Left ventricle myocardium superior (tissue), 1 donor: ENCODE data around the gene HHIPL1. TPM values are rescaled to one million over a fixed set of nuclear protein-coding genes. Genes with fewer than 3 reads are reported as not detected.
A peak's percentile ranks its signal among the peaks of the same experiment; 100 is the strongest.
"Not testable (repeated sequence)": the region's sequence is repeated elsewhere in the genome, so short reads cannot be mapped to it uniquely, and the experiment has no call there.

Experiments used
- ATAC-seq: fragments of 200-7000 bp; cut with Tn5 transposase; one replicate; pipeline ENCODE4 v1.9.1; 2020; ENCODE audit warnings: mild to moderate bottlenecking, moderate library complexity
- DNase-seq: peaks from one replicate; pipeline ENCODE4 v3.0.0-alpha.2; 2020
- intact Hi-C: fragments of 100-400 bp; cut with micrococcal nuclease; formaldehyde crosslinking; loops from one replicate; pipeline ENCODE4 v1.11.0; 2022
- total RNA-seq: library from RNA; stranded (reverse); fragmentation: NEBNext Ultra II Directional; extraction: Animal tissue kit (Norgen Biotek cat#: 25700); gene quantifications from one replicate; pipeline ENCODE4 v1.2.1, GENCODE V29; 2021
- donor health status: DM: no; HTN: yes; CAD: no; lungs with severe emphysema.

The HHIPL1 gene
- total RNA-seq, 1 donor from 2014 or later, result 1.5 TPM

- intact Hi-C loops, result loop anchor here (5.0 kb wide), 1 partner anchor 107 kb away; no protein-coding TSS in a partner anchor
- ATAC-seq (peak; percentile 92), DNase-seq (peak; percentile 88)
Observed at GRCh38 chr14:99628887-99629618, 15.9 kb upstream of the HHIPL1 start.

DNA sequence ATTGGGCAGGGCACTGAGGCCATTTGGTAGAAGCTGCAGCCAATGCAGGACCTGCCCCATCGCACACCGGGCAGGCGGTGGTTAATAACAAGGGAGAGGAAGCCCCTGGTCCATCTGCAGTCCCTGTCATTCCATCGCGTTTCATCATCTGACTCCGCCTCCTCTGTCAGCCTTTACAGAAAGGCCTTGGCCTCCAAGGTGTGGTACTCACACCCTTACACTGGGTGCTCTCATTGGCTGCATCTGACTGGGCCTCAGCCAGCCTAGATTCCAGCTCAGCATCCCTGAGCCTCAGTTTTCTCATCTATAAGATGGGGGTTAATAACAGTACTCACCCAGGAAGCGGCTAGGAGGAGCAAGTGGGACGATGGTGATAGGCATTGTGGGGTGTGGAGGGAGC is 14.7 kb upstream of the HHIPL1 start:
- intact Hi-C loops, result no loop called here
- DNase-seq, result no peak
- ATAC-seq, result no peak

- DNase-seq, result no peak
- no peak for ATAC-seq
- intact Hi-C loops, result no loop called here
Observed at GRCh38 chr14:99632410-99633035, 12.4 kb upstream of the HHIPL1 start.

DNA sequence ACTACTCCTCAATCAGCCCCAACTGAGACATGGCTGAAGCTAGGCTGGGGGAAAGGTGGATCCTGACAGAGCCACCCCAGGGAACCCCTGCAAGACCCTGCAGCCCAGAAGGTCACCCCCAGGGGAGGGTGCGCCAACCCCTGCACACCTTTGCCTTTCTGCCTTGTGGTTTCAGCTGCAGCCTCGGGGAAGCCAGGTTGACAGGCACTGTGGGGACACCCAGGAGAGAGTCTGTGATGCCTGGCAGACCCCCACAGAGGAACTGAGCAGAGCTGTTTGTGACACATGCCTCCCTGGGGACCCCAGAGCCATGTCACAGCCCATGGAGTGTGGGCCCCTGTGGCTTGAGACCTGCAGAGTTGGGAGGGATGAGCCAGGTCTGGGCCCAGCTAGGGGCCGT is 11.8 kb upstream of the HHIPL1 start:
- ATAC-seq, result no peak
- DNase-seq, result no peak
- intact Hi-C loops, result no loop called here

DNA sequence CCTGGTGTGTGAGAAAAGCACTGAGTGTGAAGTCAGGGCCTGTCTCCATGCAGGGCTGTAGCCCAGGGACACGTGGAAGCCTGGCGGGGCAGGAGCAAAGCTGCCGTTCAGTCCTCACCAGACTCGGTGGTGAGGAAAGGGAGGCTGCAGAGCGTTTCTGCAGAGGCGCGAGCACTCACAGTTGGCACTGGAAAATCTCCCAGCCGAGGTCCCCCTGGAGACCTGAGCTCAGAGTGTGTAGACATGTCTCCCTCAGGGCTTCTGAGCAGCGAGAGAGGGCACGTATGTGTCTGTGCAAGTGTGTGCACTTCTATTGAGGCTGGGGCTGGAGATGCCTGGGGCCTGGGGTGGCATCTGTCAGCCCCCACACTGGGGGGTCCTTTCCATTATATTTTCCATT is 11.0 kb upstream of the HHIPL1 start:
- no peak for ATAC-seq
- DNase-seq, result no peak
- intact Hi-C loops, result no loop called here

GRCh38 chr14:99634443-99634842 is 10.5 kb upstream of the HHIPL1 start:
- DNase-seq (no peak), ATAC-seq (no peak)
- intact Hi-C loops, result no loop called here

- intact Hi-C loops, result no loop called here
- no peak for DNase-seq
- ATAC-seq, result no peak
Observed at GRCh38 chr14:99635116-99635515, 9.8 kb upstream of the HHIPL1 start.

DNA sequence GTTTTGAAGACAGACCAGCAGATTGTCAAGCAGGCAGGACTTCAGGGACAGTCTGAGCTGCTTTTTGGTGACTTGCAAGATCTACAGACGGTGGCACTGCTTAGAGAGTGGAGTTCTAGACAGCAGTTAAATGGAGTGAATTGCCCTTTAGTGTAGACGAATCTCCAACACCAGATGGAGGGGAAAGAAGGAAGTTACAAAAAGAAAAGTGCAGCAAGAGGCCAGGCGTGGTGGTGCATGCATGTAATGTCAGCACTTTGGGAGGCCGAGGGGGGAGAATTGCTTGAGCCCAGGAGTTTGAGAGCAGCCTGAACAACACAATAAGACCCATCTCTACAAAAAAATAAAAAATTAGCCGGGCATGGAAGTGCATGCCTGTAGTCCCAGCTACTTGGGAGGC is 8.4 kb upstream of the HHIPL1 start:
- DNase-seq, result no peak
- ATAC-seq, result no peak
- intact Hi-C loops, result no loop called here

- DNase-seq (no peak), ATAC-seq (no peak)
- intact Hi-C loops, result no loop called here
Observed at GRCh38 chr14:99637624-99638023, 7.3 kb upstream of the HHIPL1 start.

DNA sequence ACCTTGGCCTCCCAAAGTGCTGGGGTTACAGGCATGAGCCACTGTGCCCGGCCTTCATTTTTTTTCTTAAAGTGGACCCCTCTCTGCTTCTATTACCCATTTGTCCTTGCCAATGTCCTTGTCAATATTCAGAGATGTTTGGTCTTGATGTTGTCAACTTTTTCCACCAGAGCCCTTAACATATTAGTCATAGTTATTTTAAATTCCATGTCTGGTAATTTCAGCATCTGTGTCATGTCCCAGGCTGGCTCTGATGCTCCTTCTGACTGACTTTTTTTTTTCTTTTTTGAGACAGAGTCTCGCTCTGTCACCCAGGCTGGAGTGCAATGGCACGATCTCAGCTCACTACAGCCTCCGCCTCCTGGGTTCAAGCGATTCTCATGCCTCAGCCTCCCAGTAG is 2.2 kb upstream of the HHIPL1 start:
- DNase-seq, intact Hi-C loops, ATAC-seq: not testable (repeated sequence)

- intact Hi-C loops, result no loop called here
- ATAC-seq, result no peak
- no peak for DNase-seq
Observed at GRCh38 chr14:99643343-99643742, 1.6 kb upstream of the HHIPL1 start.

- intact Hi-C loops, result no loop called here
- no peak for ATAC-seq
- no peak for DNase-seq
Observed at GRCh38 chr14:99644035-99644587, 818 bp upstream of the HHIPL1 start.

- intact Hi-C loops, result no loop called here
- DNase-seq, result no peak
- no peak for ATAC-seq
Observed at GRCh38 chr14:99645545-99646505, 896 bp downstream of the HHIPL1 start.

DNA sequence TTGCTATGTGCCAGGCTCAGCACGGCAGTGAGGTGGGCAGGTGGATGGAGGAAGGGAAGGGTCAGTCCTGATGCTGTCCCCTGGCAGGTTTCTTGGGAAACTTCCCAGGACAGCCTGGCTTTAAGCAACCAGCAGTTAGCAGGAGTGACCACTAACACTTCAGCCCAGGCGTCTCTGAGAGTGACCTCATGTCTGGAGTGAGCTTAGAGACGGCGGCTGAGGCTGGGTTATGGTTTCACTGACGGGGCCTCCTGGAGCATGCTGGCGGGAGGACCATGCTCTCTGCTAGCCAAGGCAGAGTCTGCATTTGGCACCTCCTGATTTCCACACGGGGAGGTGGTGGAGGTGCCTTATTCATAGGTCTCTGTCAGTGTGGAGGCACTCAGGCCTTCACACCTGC is 2.5 kb downstream of the HHIPL1 start:
- intact Hi-C loops, result no loop called here
- no peak for ATAC-seq

GRCh38 chr14:99648027-99648784 is 3.3 kb downstream of the HHIPL1 start:
- DNase-seq, result no peak
- intact Hi-C loops, result no loop called here
- no peak for ATAC-seq

More for the DNA sequence above, 2.5 kb downstream of the HHIPL1 start:
- DNase-seq, result no peak

DNA sequence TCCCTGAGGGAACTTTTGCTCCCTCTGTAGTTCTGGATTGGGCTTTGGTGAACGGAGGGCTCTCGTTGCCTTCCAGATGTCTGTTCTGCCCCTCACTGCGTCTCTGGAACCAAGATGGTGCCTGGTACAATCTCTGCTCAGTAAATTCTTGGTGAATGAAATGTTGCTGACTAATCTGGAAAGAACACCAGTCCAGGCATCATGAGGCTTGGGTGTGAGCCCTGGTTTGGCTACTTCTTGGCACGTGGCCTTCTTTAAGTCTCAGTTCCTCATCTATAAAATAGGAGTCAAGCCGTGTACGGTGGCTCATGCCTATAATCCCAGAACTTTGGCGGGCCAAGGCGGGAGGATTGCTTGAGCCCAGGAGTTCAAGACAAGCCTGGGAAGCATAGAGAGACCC is 4.3 kb downstream of the HHIPL1 start:
- intact Hi-C loops, result no loop called here
- ATAC-seq (no peak), DNase-seq (no peak)

- ATAC-seq (no peak), DNase-seq (no peak)
- intact Hi-C loops, result no loop called here
Observed at GRCh38 chr14:99649643-99650042, 4.7 kb downstream of the HHIPL1 start.

GRCh38 chr14:99650189-99650588 is 5.3 kb downstream of the HHIPL1 start:
- DNase-seq (no peak), ATAC-seq (no peak)
- intact Hi-C loops, result no loop called here
